ENCODE results near the gene IL5. TPM values are rescaled to one million over a fixed set of nuclear protein-coding genes. Genes with fewer than 3 reads are reported as not detected.
"Not testable (repeated sequence)": the region's sequence is repeated elsewhere in the genome, so short reads cannot be mapped to it uniquely, and the experiment has no call there.

Gene IL5
- total and polyA plus RNA-seq, 10 donors, result not detected

DNA sequence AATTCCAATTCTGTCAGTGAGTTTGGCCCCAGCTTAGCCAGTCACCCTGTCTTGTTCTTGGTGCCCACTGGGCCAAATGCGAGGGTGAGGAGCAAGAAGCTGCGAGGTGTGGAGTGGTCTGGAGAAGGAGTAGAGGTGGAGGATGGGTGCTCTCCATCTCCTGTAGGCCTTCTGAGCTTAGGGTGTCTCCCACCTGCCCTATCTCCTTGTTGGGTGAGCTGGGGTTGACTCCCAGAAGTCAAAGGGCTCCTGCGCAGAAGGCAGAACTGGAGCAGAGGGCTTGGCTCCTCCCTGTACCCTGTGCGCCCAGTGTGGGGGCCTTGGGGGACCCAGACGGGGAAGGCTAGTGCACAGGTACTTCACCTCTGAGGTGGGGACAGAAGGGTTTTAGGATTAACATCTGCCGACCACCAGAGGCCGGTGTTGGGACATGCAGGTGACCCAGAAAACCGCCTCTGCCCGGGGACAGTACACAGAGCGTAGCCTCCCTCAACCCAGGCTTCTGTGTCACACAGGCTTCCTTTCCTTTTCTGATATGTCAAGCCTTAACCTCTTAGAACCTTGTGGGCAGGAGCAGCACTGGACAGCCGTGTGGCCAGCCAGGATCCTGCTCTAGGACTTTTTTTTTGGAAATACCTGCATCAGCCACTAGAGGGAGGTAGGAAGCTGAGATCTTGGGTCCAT is 16.9 kb downstream of the IL5 start:
- intact Hi-C loops (cut with DNase I; ENCODE audit: low total_unique reads), result loop anchor here (10.0 kb wide), 1 partner anchor 288 kb away; the partner anchor contains the start of gene SOWAHA
- no peak for DNase-seq
- Histone ChIP-seq H3K9me3 (peaks cover 0 to 5% (median 1%) of the 10 kb centered on the region in 8 donors), H3K4me3 (peak overlapping the region in 2 of 8 donors; percentile 17 to 22), H3K27me3 (replicated peaks in 1 of 7) (no peaks in the 10 kb centered on the region), H3K36me3 (no peaks in the 10 kb centered on the region), H3K4me1 (peaks cover 13 to 47% (median 23%) of the 10 kb centered on the region in 6 donors), H3K27ac (no peak overlapping the region)
- 42 to 45% (median 43%) methylated on average over 11 of the region's 11 CpGs for WGBS, 5 donors
- TF ChIP-seq POLR2A (IDR thresholded peaks at IDR 0.05), result no peak
- peak; percentile 48 to 84 (median 74) for TF ChIP-seq CTCF (IDR thresholded peaks at IDR 0.05 in 8 of 11, conservative IDR thresholded peaks at IDR 0.05 in 3 of 11)
- TF ChIP-seq POLR2AphosphoS5 (IDR thresholded peaks at IDR 0.05), result no peak

DNA sequence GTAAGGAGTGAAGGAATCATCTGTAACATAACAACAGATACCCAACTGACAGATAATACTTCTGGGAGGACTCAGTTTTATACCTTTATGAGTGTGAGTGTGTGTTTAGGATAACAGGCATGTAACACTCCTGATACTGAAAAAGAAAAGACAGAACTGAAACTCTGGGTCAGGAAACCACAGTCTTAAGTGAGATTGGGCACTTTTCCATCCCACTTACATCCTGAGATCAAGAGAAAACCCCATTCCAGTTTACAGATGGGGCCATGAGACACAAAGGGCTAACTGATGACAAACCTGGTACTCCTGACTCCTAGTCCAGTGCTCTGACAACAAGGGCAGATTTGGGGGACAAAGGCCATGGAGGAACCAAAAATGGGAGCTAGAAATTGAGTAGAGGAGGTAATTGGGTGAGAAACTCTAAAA is 18.0 kb downstream of the IL5 start:
- intact Hi-C loops (cut with DNase I; ENCODE audit: low total_unique reads), result loop anchor here (10.0 kb wide), 1 partner anchor 289 kb away; the partner anchor contains the start of gene SOWAHA
- Histone ChIP-seq H3K9me3 (peaks cover 0 to 15% (median 12%) of the 10 kb centered on the region in 8 donors), H3K27ac (no peak overlapping the region), H3K4me3 (no peak overlapping the region), H3K36me3 (no peaks in the 10 kb centered on the region), H3K27me3 (replicated peaks in 1 of 7) (no peaks in the 10 kb centered on the region), H3K4me1 (peaks cover 13 to 55% (median 27%) of the 10 kb centered on the region in 6 donors)
- no peak for TF ChIP-seq POLR2AphosphoS5 (IDR thresholded peaks at IDR 0.05)
- TF ChIP-seq POLR2A (IDR thresholded peaks at IDR 0.05), result no peak
- no peak for TF ChIP-seq CTCF (IDR thresholded peaks at IDR 0.05 in 8 of 11, conservative IDR thresholded peaks at IDR 0.05 in 3 of 11)
- DNase-seq, result no peak

DNA sequence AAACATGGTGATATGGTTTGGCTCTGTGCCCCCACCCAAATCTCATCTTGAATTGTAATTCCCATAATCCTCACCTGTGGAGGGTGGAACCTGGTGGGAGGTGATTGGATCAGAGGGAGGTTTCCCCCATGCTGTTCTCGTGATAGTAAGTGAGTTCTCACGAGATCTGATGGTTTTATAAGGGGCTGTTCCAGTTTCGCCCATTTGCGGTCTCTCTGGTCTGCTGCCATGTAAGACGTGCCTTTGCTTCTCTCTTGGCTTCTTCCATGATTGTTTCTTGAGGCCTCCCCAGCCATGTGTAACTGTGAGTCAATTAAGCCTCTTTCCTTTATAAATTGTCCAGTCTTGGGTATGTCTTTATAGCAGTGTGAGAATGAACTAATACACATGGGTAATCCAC is 18.4 kb downstream of the IL5 start:
- 78 to 86% (median 79%) methylated on average over 5 of the region's 5 CpGs for WGBS, 5 donors
- DNase-seq, H3K4me3 ChIP-seq: not testable (repeated sequence)

GRCh38 chr5:132522067-132522466 is 21.3 kb downstream of the IL5 start:
- peaks cover 0 to 20% (median 12%) of the 10 kb centered on the region in 8 donors for H3K9me3 ChIP-seq
- not testable (repeated sequence) for DNase-seq; H3K27me3 ChIP-seq (replicated peaks in 1 of 7); H3K36me3 ChIP-seq; H3K4me3 ChIP-seq; H3K27ac ChIP-seq
- intact Hi-C loops (cut with DNase I; ENCODE audit: low total_unique reads), result loop anchor here (10.0 kb wide), 1 partner anchor 293 kb away; the partner anchor contains the start of gene SOWAHA
- WGBS, 5 donors, result 76 to 95% (median 93%) methylated on average over 1 of the region's 1 CpG
- peaks cover 12 to 35% (median 25%) of the 10 kb centered on the region in 6 donors for H3K4me1 ChIP-seq

More for the DNA sequence above, 18.4 kb downstream of the IL5 start:
- H3K27me3 ChIP-seq (replicated peaks in 1 of 7); H3K36me3 ChIP-seq; H3K27ac ChIP-seq: not testable (repeated sequence)
- Histone ChIP-seq H3K9me3 (peaks cover 0 to 19% (median 12%) of the 10 kb centered on the region in 8 donors), H3K4me1 (peaks cover 13 to 56% (median 27%) of the 10 kb centered on the region in 6 donors)
- intact Hi-C loops (cut with DNase I; ENCODE audit: low total_unique reads), result loop anchor here (10.0 kb wide), 1 partner anchor 290 kb away; the partner anchor contains the start of gene SOWAHA

DNA sequence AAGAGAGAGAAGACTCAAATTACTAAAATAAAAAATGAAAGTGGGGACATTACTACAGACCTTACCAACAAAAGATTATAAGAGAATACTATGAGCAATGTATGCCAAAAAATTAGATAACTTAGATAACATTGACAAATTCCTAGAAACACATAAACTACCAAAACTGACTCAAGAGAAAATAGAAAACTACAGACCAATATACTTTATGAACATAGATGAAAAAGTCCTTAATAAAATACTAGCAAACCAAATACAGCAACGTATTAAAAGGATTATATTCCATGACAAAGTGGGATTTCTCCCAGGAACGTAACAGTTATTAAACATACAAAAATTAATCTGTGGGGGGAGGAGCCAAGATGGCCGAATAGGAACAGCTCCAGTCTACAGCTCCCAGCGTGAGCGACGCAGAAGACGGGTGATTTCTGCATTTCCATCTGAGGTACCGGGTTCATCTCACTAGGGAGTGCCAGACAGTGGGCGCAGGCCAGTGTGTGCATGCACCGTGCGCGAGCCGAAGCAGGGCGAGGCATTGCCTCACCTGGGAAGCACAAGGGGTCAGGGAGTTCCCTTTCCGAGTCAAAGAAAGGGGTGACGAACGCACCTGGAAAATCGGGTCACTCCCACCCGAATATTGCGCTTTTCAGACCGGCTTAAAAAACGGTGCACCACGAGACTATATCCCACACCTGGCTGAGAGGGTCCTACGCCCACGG is 29.5 kb downstream of the IL5 start:
- H3K27ac ChIP-seq; intact Hi-C loops (cut with DNase I; ENCODE audit: low total_unique reads); H3K9me3 ChIP-seq; H3K4me3 ChIP-seq; H3K27me3 ChIP-seq (replicated peaks in 1 of 7); H3K36me3 ChIP-seq; H3K4me1 ChIP-seq; DNase-seq: not testable (repeated sequence)
- WGBS, 5 donors, result 92 to 97% (median 94%) methylated on average over 9 to 21 of the region's 25 CpGs

Measured in spleen (tissue), 11 donors.